Adrenal gland (tissue), 12 donors: ENCODE measurements around the gene DDTL. TPM values are rescaled to one million over a fixed set of nuclear protein-coding genes. Genes with fewer than 3 reads are reported as not detected.
"Not testable (repeated sequence)": the region's sequence is repeated elsewhere in the genome, so short reads cannot be mapped to it uniquely, and the experiment has no call there.

Experiments used
- DNase-seq, 7 donors: peaks; one replicate each; pipeline ENCODE4 v3.0.0-alpha.2; 2019 to 2020
- H3K27ac ChIP-seq, 5 donors: fragments of 200-600 bp; sonication (generic) in 4 of 5; 1 replicate in 3 of 5; 2 replicates in 2 of 5; pipeline versions ENCODE4 v1.5.1 to v1.8.0; 2016 to 2020; ENCODE audit warnings: mild to moderate bottlenecking in 1 of 5
- H3K27me3 ChIP-seq: fragments of 200-600 bp; 2 replicates; pipeline ENCODE4 v1.8.0; 2021
- H3K36me3 ChIP-seq, 2 donors: fragments of 200-600 bp; replicated peaks in 1 of 2; 1 replicate in 1 of 2; 2 replicates in 1 of 2; pipeline versions ENCODE4 v1.5.1 to v1.8.0; 2018 to 2022
- H3K4me1 ChIP-seq, 2 donors: fragments of 200-600 bp; replicated peaks in 1 of 2; 1 replicate in 1 of 2; 2 replicates in 1 of 2; pipeline versions ENCODE4 v1.5.1 to v1.8.0; 2018 to 2021
- H3K4me3 ChIP-seq, 4 donors: fragments of 200-600 bp; sonication (generic) in 3 of 4; one replicate each; pipeline ENCODE4 v1.5.1; 2016 to 2018
- H3K9me3 ChIP-seq, 3 donors: fragments of 200-600 bp; sonication (generic) in 1 of 3; replicated peaks in 1 of 3; 1 replicate in 2 of 3; 2 replicates in 1 of 3; pipeline versions ENCODE4 v1.5.1 to v1.8.0; 2016 to 2021
- CTCF ChIP-seq, 6 experiments: fragments of 450-650 bp in 4 of 6; fragments of 200-600 bp in 2 of 6; sonication (generic) in 1 of 6; IDR thresholded peaks; 1 replicate in 5 of 6; 2 replicates in 1 of 6; pipeline versions ENCODE4 v1.5.1 to v1.8.0; 2016 to 2021; ENCODE audit warnings: antibody characterized with exemption in 6 of 6, mild to moderate bottlenecking in 2 of 6, moderate library complexity in 1 of 6
- POLR2A ChIP-seq, 2 donors: fragments of 450-650 bp; IDR thresholded peaks; one replicate each; pipeline ENCODE4 v1.6.1; 2017; ENCODE audit warnings: antibody characterized with exemption in 2 of 2, mild to moderate bottlenecking in 2 of 2, moderate library complexity in 1 of 2
- WGBS, 4 donors: extraction: QIAGEN DNeasy Blood & Tissue Kit in 2 of 4; methylation state at CpG; one replicate each; pipeline versions ENCODE4 v1.1.5 to v1.1.7; 2013 to 2017; 5-methylcytosine and 5-hydroxymethylcytosine counted together
- intact Hi-C, 2 donors: fragments of 100-400 bp; cut with DNase I; formaldehyde crosslinking; loops; one replicate each; pipeline versions ENCODE4 v1.14.1 to v1.15.0; 2022 to 2023
- polyA plus RNA-seq, 3 donors: library from polyadenylated mRNA; stranded (reverse); fragments of 200-250 nt in 2 of 3; fragments of 350-450 nt in 1 of 3; fragmentation: Illumina TruSeq in 1 of 3; extraction: RNeasy Lipid Tissue Mini Kit (QIAGEN cat#74804) in 1 of 3; gene quantifications; one replicate each; pipeline ENCODE4 v1.2.3, GENCODE V29; 2013 to 2014
- total RNA-seq, 9 donors: library from RNA; depleted of rRNA in 4 of 9; stranded (reverse); fragments of >200 nt in 4 of 9; fragments of 120-200 nt in 1 of 9; fragmentation: NEBNext Ultra II Directional in 1 of 9; extraction: Animal tissue kit (Norgen Biotek cat#: 25700) in 1 of 9; gene quantifications; one replicate each; pipeline versions ENCODE4 v1.1.0 to v1.2.4, GENCODE V29; 2013 to 2023
- donor health status: healthy with polysubstance abuse.
- donor health status: Bipolar disorder and iron deficiency.
- donor health status: DM: yes; HTN: yes; CAD: no.
- donor health status: DM: no; HTN: no; CAD: no.
- donor health status: DM: no; HTN: no; CAD: no.
- donor health status: DM: yes; HTN: yes; CAD: no.

Gene DDTL
- total and polyA plus RNA-seq, 12 donors: 0.11 to 4.2 (median 1.2) TPM; not detected in 3

GRCh38 chr22:23969071-23969470, 2.4 kb downstream of the DDTL start:
- intact Hi-C loops: no loop called here
- Histone ChIP-seq H3K9me3 (no peaks in the 10 kb centered on the region), H3K4me1 (no peaks in the 10 kb centered on the region), H3K27ac (no peak overlapping the region), H3K36me3 (peaks cover 0 to 16% of the 10 kb centered on the region in 2 donors), H3K4me3 (no peak overlapping the region), H3K27me3 (no peaks in the 10 kb centered on the region)
- WGBS, 4 donors: 88 to 94% (median 92%) methylated on average over 2 to 3 of the region's 3 CpGs
- no peak for DNase-seq
- TF ChIP-seq CTCF (IDR thresholded peaks at IDR 0.05): no peak
- TF ChIP-seq POLR2A (IDR thresholded peaks at IDR 0.05): no peak

DNA sequence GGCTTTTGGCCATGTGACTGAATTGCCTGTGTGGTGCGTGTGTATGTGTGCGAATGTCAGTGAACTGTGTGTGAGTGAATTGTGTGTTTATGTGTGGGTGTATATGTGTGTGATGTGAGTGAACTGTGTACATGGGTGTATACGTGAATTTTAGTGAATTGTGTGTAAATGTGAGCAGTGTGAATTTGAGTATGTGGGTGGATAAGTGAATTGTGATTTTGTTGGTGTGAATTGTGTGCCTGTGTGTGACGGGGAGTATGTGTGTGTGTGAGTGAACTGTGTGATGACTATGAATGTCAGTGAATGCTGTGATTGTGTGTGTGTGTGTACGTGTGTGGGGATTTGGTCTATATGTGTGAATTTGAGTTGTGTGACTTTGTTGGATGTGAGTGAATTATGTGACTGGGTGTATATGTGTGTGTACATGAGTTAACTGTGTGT, 3.5 kb downstream of the DDTL start:
- H3K36me3 ChIP-seq: peaks cover 0 to 16% of the 10 kb centered on the region in 2 donors
- no peak for DNase-seq
- 70 to 83% (median 81%) methylated on average over 5 of the region's 5 CpGs for WGBS, 4 donors
- H3K27ac ChIP-seq: no peak overlapping the region
- no peaks in the 10 kb centered on the region for H3K4me1 ChIP-seq
- H3K4me3 ChIP-seq: no peak overlapping the region
- no peaks in the 10 kb centered on the region for H3K9me3 ChIP-seq
- TF ChIP-seq CTCF (IDR thresholded peaks at IDR 0.05) (no peak), POLR2A (IDR thresholded peaks at IDR 0.05) (no peak)
- H3K27me3 ChIP-seq: no peaks in the 10 kb centered on the region
- intact Hi-C loops: loop anchor here in 1 of 2 donors (5.0 kb wide), 1 partner anchor 43 kb away; no protein-coding TSS in a partner anchor

GRCh38 chr22:23970816-23971486, 4.3 kb downstream of the DDTL start:
- Histone ChIP-seq H3K27me3 (no peaks in the 10 kb centered on the region), H3K9me3 (no peaks in the 10 kb centered on the region), H3K36me3 (peaks cover 0 to 16% of the 10 kb centered on the region in 2 donors), H3K27ac (no peak overlapping the region), H3K4me3 (no peak overlapping the region), H3K4me1 (no peaks in the 10 kb centered on the region)
- no peak for DNase-seq
- TF ChIP-seq CTCF (IDR thresholded peaks at IDR 0.05) (no peak), POLR2A (IDR thresholded peaks at IDR 0.05) (no peak)
- 72 to 94% (median 80%) methylated on average over 5 to 6 of the region's 6 CpGs for WGBS, 4 donors
- intact Hi-C loops: loop anchor here in 1 of 2 donors (5.0 kb wide), 1 partner anchor 44 kb away; no protein-coding TSS in a partner anchor

DNA sequence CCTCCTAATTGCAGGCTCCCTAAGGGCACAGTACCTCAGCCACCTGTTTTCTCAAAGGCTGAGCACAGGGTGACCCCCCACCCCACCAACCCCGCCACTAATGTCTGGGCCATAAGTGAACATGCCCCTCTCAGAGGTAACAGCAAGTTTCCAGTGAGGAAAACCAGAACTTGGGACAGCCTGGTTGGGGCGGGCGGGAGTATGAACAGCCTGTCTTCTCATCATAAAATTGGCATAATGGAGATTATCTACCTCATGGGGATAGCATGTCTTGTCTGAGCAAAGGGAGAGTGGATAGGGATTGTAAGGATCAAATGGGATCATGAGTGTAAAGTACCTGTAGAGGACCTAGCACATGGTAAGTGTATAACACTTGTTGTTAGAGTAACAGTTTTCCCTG, 5.2 kb downstream of the DDTL start:
- not testable (repeated sequence) for DNase-seq, H3K4me3 ChIP-seq, H3K27me3 ChIP-seq, H3K27ac ChIP-seq, H3K9me3 ChIP-seq, H3K4me1 ChIP-seq
- intact Hi-C loops: loop anchor here in 1 of 2 donors (5.0 kb wide), 1 partner anchor 45 kb away; no protein-coding TSS in a partner anchor
- H3K36me3 ChIP-seq: peaks cover 0 to 16% of the 10 kb centered on the region in 2 donors
- WGBS, 4 donors: 92 to 100% (median 96%) methylated on average over 3 of the region's 3 CpGs

DNA sequence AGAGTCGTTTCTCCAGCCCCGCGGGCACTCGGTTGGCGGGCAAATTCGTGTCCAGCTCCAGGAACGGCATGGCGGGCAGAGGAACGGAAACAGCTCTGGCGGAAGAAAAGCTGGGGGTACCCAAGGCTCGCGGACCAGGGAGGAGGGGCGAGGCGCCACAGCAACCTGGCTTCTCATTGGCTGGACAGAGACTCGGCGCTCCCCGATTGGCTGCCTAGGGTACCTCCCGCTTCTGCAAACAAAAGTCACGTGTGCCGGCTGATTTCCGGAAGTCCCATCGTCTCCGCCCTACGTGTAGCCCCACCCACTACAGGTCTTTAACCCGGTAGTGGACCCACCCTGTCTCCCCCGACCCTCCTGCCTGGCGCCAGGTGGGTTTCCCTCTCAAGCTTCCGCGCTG, 7.7 kb downstream of the DDTL start, which contains the start of gene DDT:
Gene DDT (minus strand): TSS at position 97 of the 400 bp plus-strand sequence. CDS start 27 bp downstream, at position 70.
- H3K36me3 ChIP-seq: peaks cover 0 to 16% of the 10 kb centered on the region in 2 donors
- not testable (repeated sequence) for H3K4me1 ChIP-seq, H3K27me3 ChIP-seq, H3K27ac ChIP-seq, H3K4me3 ChIP-seq, DNase-seq, H3K9me3 ChIP-seq
- WGBS, 4 donors: no CpG with 5 or more reads among the region's 29 CpGs
- intact Hi-C loops: loop anchor here in 1 of 2 donors (5.0 kb wide), 1 partner anchor 47 kb away; no protein-coding TSS in a partner anchor

DNA sequence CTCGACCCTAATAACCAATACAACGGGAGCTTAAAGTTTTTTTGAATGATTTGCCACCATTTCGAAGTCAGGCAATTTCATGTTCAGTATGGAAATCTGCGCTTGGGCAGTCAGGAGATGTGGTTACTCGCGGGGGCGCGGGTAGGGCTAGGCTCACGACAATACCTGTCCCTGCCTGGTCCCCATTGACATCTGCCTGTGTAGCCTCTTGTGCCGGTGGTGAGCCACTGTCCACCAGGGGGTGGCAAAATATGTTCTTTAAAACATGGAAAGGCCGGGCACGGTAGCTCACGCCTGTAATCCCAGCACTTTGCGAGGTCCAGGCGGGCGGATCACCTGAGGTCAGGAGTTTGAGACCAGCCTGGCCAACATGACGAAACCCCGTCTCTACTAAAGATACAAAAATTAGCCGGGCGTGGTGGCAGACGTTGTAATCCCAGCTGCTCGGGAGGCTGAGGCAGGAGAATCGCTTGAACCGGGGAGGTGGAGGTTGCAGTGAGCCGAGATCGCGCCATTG, 8.2 kb downstream of the DDTL start:
- H3K4me1 ChIP-seq, H3K9me3 ChIP-seq, H3K27me3 ChIP-seq, H3K27ac ChIP-seq, H3K4me3 ChIP-seq: not testable (repeated sequence)
- peak in 2 of 7 donors; percentile 19 to 54 for DNase-seq
- 15 to 29% methylated on average over 8 of the region's 27 CpGs; no CpG with 5 or more reads in 2 of the 4 donors for WGBS, 4 donors
- H3K36me3 ChIP-seq: peaks cover 0 to 16% of the 10 kb centered on the region in 2 donors
- intact Hi-C loops: loop anchor here in 1 of 2 donors (5.0 kb wide), 1 partner anchor 48 kb away; no protein-coding TSS in a partner anchor

DNA sequence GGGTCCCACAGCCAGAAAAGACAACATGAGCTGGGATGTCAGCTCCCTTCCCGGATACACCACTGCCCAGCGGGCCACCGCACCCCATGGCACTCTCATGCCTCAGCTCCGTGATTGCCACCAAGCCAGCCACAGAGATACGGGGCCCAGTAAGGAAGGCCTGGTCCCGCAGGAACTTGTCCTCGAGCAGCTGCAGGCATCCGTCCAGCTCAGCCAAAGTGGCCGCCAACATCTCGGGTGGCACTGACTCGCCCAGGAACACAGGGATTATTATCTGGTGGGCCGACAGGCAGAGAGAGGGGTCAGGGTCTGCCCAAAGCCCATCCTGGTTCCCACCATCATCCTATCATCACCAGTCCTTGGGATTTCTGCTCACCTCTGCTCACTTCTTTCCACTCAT, 10.6 kb downstream of the DDTL start:
- 81 to 89% methylated on average over 3 to 7 of the region's 12 CpGs; no CpG with 5 or more reads in 2 of the 4 donors for WGBS, 4 donors
- H3K27me3 ChIP-seq, DNase-seq, H3K27ac ChIP-seq, H3K36me3 ChIP-seq, H3K9me3 ChIP-seq, H3K4me1 ChIP-seq, H3K4me3 ChIP-seq, intact Hi-C loops: not testable (repeated sequence)
